SK-N-MC (cell line): ENCODE data around the gene ATOSB.

Source experiments
- EZH2 ChIP-seq: fragments of 200-600 bp; sonication (generic); IDR thresholded peaks from one replicate; pipeline ENCODE4 v1.6.1; 2017; ENCODE audit warnings: antibody characterized with exemption
- FOXP2 ChIP-seq: optimal IDR thresholded peaks from 2 replicates; pipeline ENCODE3; 2011; ENCODE audit warnings: mild to moderate bottlenecking, moderate library complexity; ENCODE audit not compliant: insufficient read depth; ENCODE audit errors: extremely low read length, control extremely low read depth
- POLR2AphosphoS5 ChIP-seq: IDR thresholded peaks from 2 replicates; pipeline ENCODE4 v1.6.1; 2012; ENCODE audit warnings: mild to moderate bottlenecking, low read depth, low read length, borderline replicate concordance

- TF ChIP-seq EZH2 (no peak), POLR2AphosphoS5 (no peak), FOXP2 (no peak)
These were observed 46.6 kb downstream of the ATOSB start for GRCh38 chr9:35069020-35069419.
